PC-3 (cell line): Measurements from ENCODE around the gene WRNIP1. TPM values are rescaled to one million over a fixed set of nuclear protein-coding genes. Genes with fewer than 3 reads are reported as not detected.

Source experiments
- ATAC-seq: fragments of 200-7000 bp; cut with Tn5 transposase; 2 replicates; pipeline ENCODE4 v1.9.1; 2020; ENCODE audit warnings: mild to moderate bottlenecking, moderate library complexity
- BruUV-seq: library from RNA; stranded (reverse); fragments of 400-500 nt; replicated peaks from 2 replicates; lab custom pipeline; 2021; lab: Mats Ljungman, UMichigan
- CTCF ChIA-PET: fragments of 300-600 bp; sonication (Branson Sonifier 250); formaldehyde crosslinking; loops from one replicate; lab custom pipeline; 2022; ENCODE audit warnings: antibody characterized with exemption; lab: Charles Lee
- POLR2A ChIA-PET: fragments of 300-600 bp; sonication (Branson Sonifier 250); formaldehyde crosslinking; loops from one replicate; lab custom pipeline; 2022; ENCODE audit warnings: antibody characterized with exemption; ENCODE audit not compliant: unreplicated experiment; lab: Charles Lee
- DNase-seq: peaks from one replicate; pipeline ENCODE4 v3.0.0-alpha.2; 2015
- H2AFZ ChIP-seq: fragments of 300-600 bp; sonication (generic); 2 replicates; pipeline ENCODE4 v1.6.0; 2016; ENCODE audit warnings: antibody characterized with exemption, low read length
- H3F3A ChIP-seq: fragments of 300-600 bp; sonication (generic); one replicate; pipeline ENCODE4 v1.6.0; 2017; ENCODE audit warnings: antibody characterized with exemption, low read length, control low read depth, mild to moderate bottlenecking; ENCODE audit not compliant: unreplicated experiment
- H3K27ac ChIP-seq: fragments of 300-600 bp; sonication (generic); 2 replicates; pipeline ENCODE4 v1.5.1; 2016; ENCODE audit warnings: mild to moderate bottlenecking, low read length
- H3K27me3 ChIP-seq: fragments of 300-600 bp; sonication (generic); 2 replicates; pipeline ENCODE4 v1.6.1; 2016; ENCODE audit warnings: low read length, mixed read lengths
- H3K36me3 ChIP-seq: fragments of 300-600 bp; sonication (generic); 2 replicates; pipeline ENCODE4 v1.6.1; 2016; ENCODE audit warnings: low read depth, mixed run types, low read length, mixed read lengths
- H3K4me1 ChIP-seq: fragments of 300-600 bp; sonication (generic); 2 replicates; pipeline ENCODE4 v1.5.1; 2016; ENCODE audit warnings: low read length; ENCODE audit not compliant: insufficient read depth
- H3K4me2 ChIP-seq: fragments of 300-600 bp; sonication (generic); 2 replicates; pipeline ENCODE4 v1.6.0; 2016; ENCODE audit warnings: low read length
- H3K4me3 ChIP-seq: fragments of 300-600 bp; sonication (generic); 2 replicates; pipeline ENCODE4 v1.5.1; 2016; ENCODE audit warnings: mild to moderate bottlenecking, low read length, mixed read lengths
- H3K79me2 ChIP-seq: fragments of 300-600 bp; sonication (generic); 2 replicates; pipeline ENCODE4 v1.6.1; 2017; ENCODE audit warnings: low read length, mixed read lengths
- H3K9ac ChIP-seq: fragments of 300-600 bp; sonication (generic); 2 replicates; pipeline ENCODE4 v1.6.0; 2016; ENCODE audit warnings: mild to moderate bottlenecking, low read length
- H3K9me2 ChIP-seq: fragments of 300-600 bp; sonication (generic); replicated peaks from 2 replicates; pipeline ENCODE4 v1.6.1; 2016; ENCODE audit warnings: mixed run types, low read length, mixed read lengths
- H3K9me3 ChIP-seq: fragments of 300-600 bp; sonication (generic); 2 replicates; pipeline ENCODE4 v1.6.1; 2016; ENCODE audit warnings: low read length, mixed read lengths
- H4K20me1 ChIP-seq: fragments of 300-600 bp; sonication (generic); 2 replicates; pipeline ENCODE4 v1.6.1; 2016; ENCODE audit warnings: low read length, mixed read lengths
- CTCF ChIP-seq: fragments of 300-600 bp; sonication (generic); conservative IDR thresholded peaks from 2 replicates; pipeline ENCODE4 v1.5.1; 2017; ENCODE audit warnings: antibody characterized with exemption, low read depth, mild to moderate bottlenecking, low read length
- EZH2 ChIP-seq: fragments of 300-600 bp; sonication (generic); IDR thresholded peaks from one replicate; pipeline ENCODE4 v1.6.1; 2017; ENCODE audit warnings: antibody characterized with exemption, mild to moderate bottlenecking, low read length; ENCODE audit not compliant: unreplicated experiment
- EZH2phosphoT487 ChIP-seq: fragments of 300-600 bp; sonication (generic); IDR thresholded peaks from 2 replicates; pipeline ENCODE4 v1.6.1; 2018; ENCODE audit warnings: mild to moderate bottlenecking, antibody characterized with exemption, low read length, borderline replicate concordance
- intact Hi-C: fragments of 100-400 bp; cut with micrococcal nuclease; formaldehyde crosslinking; loops from 2 replicates; pipeline ENCODE4 v1.9.0; 2023
- total RNA-seq: library from RNA; depleted of rRNA; stranded (reverse); fragments of >200 nt; gene quantifications from 2 replicates; pipeline ENCODE4 v1.2.3, GENCODE V29; 2014

Gene WRNIP1
- total RNA-seq, 1 experiment from 2014 or later: 92.2 TPM

DNA sequence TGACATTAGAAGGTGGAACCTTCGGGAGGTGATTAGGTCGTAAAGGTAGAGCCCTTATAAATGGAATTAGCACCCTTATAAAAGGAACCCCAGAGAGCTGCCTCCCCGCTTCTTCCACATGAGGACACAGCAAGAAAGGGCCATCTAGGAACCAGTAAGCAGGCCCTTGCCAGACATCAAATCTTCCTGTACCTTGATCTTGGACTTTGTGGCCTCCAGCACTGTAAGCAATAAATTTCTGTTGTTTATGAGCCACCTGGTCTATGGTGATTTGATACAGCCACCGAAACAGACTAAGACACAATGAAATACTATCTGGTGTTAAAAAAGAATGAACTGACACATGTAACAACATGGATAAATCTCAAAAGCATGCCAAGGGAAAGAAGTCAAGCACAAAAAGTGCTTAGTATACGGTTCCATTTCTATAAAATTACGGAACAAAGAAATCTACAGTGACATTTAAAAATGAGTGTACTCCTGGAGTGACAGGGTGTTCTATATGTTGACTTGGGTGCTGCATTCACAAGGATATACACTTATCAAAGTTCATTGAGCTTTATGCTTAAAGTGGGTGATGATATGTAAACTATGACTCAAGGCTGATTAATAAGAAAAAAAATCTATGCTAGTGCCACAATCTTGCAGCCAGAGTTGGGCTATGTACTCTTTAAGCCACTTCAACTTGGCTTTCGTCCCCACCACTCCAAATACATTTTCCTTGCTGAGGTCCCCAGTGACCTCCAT lies 58.1 kb downstream of the WRNIP1 start:
- no peak for TF ChIP-seq EZH2
- no peak for TF ChIP-seq CTCF
- peak; percentile 88 for DNase-seq
- peak overlapping the region; percentile 32; the same call in 1 of the 2 replicates for H2AFZ ChIP-seq
- H3K27me3 ChIP-seq: no peaks in the 10 kb centered on the region
- peak overlapping the region; percentile 74 for H3K9ac ChIP-seq
- H3K4me1 ChIP-seq: peaks cover 55% of the 10 kb centered on the region
- no peaks in the 10 kb centered on the region for H3K9me3 ChIP-seq
- H4K20me1 ChIP-seq: no peaks in the 10 kb centered on the region
- peak overlapping the region; percentile 67 for H3K4me2 ChIP-seq
- ATAC-seq: peak; percentile 87
- no peaks in the 10 kb centered on the region for H3K36me3 ChIP-seq
- H3K4me3 ChIP-seq: peak overlapping the region; percentile 19; the same call in 1 of the 2 replicates
- H3K9me2 ChIP-seq: no peaks in the 10 kb centered on the region
- peaks cover 24% of the 10 kb centered on the region for H3F3A ChIP-seq
- H3K79me2 ChIP-seq: peaks cover 5% of the 10 kb centered on the region; the same call in 1 of the 2 replicates
- TSS peak; percentile 58 for BruUV-seq
- peak overlapping the region; percentile 97 for H3K27ac ChIP-seq
- POLR2A ChIA-PET: interaction anchor here (0.8 kb wide), 1 partner anchor 32 kb away, joined by 8 read pairs; no protein-coding TSS in a partner anchor
- CTCF ChIA-PET: interaction anchor here (1.0 kb wide), 2 partner anchors 18 to 32 kb away, joined by 3 to 5 read pairs; partner anchors contain the start of gene SERPINB1
- intact Hi-C loops: no loop called here

DNA sequence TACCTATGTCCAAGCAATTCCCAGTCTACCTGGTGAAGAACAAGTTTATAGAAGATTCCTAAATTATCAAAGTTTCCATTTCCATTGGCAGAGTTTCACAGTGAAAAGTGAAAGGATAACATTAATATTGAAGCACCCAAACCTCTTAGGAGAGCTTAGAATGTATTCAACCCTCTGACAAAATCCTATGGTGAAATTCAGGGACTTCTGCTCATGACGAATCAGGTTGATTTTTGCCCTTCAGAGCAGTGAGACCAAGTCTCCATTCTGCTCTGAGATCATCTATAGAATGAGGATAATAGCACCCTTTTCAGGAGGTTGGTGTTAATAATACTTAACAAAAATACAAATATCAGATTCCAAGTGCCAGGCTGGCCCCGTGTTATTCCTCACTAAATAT lies 60.9 kb downstream of the WRNIP1 start:
- Histone ChIP-seq H3K9me3 (no peaks in the 10 kb centered on the region), H3K36me3 (no peaks in the 10 kb centered on the region), H3K27ac (no peak overlapping the region), H3K4me3 (no peak overlapping the region), H3F3A (peaks cover 14% of the 10 kb centered on the region), H3K4me2 (no peak overlapping the region), H3K9ac (no peak overlapping the region), H4K20me1 (no peaks in the 10 kb centered on the region), H2AFZ (no peak overlapping the region), H3K27me3 (no peaks in the 10 kb centered on the region), H3K9me2 (no peaks in the 10 kb centered on the region), H3K79me2 (no peaks in the 10 kb centered on the region), H3K4me1 (peaks cover 27% of the 10 kb centered on the region)
- BruUV-seq: no TSS peak
- TF ChIP-seq EZH2phosphoT487: no peak
- no peak for TF ChIP-seq CTCF
- no peak for TF ChIP-seq EZH2
- DNase-seq: no peak
- ChIA-PET POLR2A (interaction anchor here (0.6 kb wide), 1 partner anchor 28 kb away, joined by 8 read pairs; no protein-coding TSS in a partner anchor), CTCF (interaction anchor here (0.6 kb wide), 1 partner anchor 107 kb away, joined by 3 read pairs; no protein-coding TSS in a partner anchor)
- ATAC-seq: no peak
- intact Hi-C loops: no loop called here

DNA sequence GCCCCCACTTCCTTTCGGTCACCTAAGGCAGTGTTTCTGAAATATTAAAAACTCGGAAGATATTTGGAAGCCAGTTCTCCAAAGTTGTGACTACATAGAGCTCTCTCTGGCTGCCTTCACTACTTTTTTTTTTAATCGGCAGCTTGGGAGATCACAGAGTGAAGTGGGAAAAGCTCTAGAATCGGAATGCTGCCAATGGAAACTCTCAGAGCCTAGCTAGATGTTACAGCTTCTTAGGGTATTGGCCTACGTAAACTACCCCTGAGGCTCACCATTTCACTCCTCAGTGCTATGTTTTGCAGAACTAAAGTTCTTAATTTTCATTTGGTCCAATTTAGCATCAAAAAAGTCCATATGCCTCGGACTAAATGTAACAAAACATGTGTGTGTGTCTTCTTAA lies 61.9 kb downstream of the WRNIP1 start:
- CTCF ChIA-PET: no interaction called here
- no peaks in the 10 kb centered on the region for H3K79me2 ChIP-seq
- peaks cover 14% of the 10 kb centered on the region for H3F3A ChIP-seq
- no peaks in the 10 kb centered on the region for H3K27me3 ChIP-seq
- intact Hi-C loops: no loop called here
- TF ChIP-seq EZH2 (no peak), EZH2phosphoT487 (no peak), CTCF (no peak)
- H3K9me3 ChIP-seq: no peaks in the 10 kb centered on the region
- ATAC-seq (no peak), DNase-seq (no peak)
- H3K27ac ChIP-seq: no peak overlapping the region
- no peak overlapping the region for H3K4me2 ChIP-seq
- no peaks in the 10 kb centered on the region for H3K9me2 ChIP-seq
- H3K4me3 ChIP-seq: no peak overlapping the region
- no peak overlapping the region for H2AFZ ChIP-seq
- BruUV-seq: no TSS peak
- POLR2A ChIA-PET: no interaction called here
- H3K36me3 ChIP-seq: no peaks in the 10 kb centered on the region
- H3K9ac ChIP-seq: no peak overlapping the region
- H3K4me1 ChIP-seq: peaks cover 25% of the 10 kb centered on the region
- no peaks in the 10 kb centered on the region for H4K20me1 ChIP-seq
